ENCODE data around the gene ACOT8. TPM values are rescaled to one million over a fixed set of nuclear protein-coding genes. Genes with fewer than 3 reads are reported as not detected.
A peak's percentile ranks its signal among the peaks of the same experiment; 100 is the strongest.

The ACOT8 gene
- total RNA-seq, 1 donor from 2014 or later: 50.6 TPM

DNA sequence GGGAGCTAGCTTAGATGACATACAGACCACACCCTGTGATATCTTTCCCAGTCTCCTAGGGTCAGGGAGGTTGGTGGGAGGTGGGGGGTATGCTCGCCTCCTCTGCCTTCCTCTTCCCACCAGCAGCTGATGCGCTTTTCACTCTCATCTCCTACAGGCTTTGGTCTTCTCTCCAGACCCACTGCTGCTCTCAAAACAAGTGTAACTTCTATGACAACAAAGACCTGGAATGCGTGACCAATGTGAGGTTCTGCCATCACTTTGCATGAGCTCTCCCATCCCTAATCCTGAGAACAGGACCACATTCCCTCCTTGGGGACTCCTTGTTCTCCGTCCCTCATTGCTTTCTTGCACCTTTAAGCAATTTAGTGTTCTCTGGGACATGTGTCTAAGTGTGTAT, 36.6 kb upstream of the ACOT8 start:
- H3K4me3 ChIP-seq: no peak overlapping the region
- peaks cover 34% of the 10 kb centered on the region for H3K4me1 ChIP-seq
- intact Hi-C loops (cut with DNase I): no loop called here
- no peak for TF ChIP-seq POLR2AphosphoS5 (IDR thresholded peaks at IDR 0.05; ENCODE audit: insufficient read depth in 1 of 2, low read depth in 1 of 2)
- TF ChIP-seq, protein P1, sequence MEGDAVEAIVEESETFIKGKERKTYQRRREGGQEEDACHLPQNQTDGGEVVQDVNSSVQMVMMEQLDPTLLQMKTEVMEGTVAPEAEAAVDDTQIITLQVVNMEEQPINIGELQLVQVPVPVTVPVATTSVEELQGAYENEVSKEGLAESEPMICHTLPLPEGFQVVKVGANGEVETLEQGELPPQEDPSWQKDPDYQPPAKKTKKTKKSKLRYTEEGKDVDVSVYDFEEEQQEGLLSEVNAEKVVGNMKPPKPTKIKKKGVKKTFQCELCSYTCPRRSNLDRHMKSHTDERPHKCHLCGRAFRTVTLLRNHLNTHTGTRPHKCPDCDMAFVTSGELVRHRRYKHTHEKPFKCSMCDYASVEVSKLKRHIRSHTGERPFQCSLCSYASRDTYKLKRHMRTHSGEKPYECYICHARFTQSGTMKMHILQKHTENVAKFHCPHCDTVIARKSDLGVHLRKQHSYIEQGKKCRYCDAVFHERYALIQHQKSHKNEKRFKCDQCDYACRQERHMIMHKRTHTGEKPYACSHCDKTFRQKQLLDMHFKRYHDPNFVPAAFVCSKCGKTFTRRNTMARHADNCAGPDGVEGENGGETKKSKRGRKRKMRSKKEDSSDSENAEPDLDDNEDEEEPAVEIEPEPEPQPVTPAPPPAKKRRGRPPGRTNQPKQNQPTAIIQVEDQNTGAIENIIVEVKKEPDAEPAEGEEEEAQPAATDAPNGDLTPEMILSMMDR (IDR thresholded peaks at IDR 0.05): no peak
- no peak for TF ChIP-seq POLR2A (IDR thresholded peaks at IDR 0.05)
- no peaks in the 10 kb centered on the region for H3K27me3 ChIP-seq
- no peaks in the 10 kb centered on the region for H3K9me3 ChIP-seq
- peaks cover 0 to 39% of the 10 kb centered on the region in 2 donors for H3K36me3 ChIP-seq
- no peak for DNase-seq (ENCODE audit: extremely low spot score in 2 of 2)
- no peak overlapping the region for H3K27ac ChIP-seq

DNA sequence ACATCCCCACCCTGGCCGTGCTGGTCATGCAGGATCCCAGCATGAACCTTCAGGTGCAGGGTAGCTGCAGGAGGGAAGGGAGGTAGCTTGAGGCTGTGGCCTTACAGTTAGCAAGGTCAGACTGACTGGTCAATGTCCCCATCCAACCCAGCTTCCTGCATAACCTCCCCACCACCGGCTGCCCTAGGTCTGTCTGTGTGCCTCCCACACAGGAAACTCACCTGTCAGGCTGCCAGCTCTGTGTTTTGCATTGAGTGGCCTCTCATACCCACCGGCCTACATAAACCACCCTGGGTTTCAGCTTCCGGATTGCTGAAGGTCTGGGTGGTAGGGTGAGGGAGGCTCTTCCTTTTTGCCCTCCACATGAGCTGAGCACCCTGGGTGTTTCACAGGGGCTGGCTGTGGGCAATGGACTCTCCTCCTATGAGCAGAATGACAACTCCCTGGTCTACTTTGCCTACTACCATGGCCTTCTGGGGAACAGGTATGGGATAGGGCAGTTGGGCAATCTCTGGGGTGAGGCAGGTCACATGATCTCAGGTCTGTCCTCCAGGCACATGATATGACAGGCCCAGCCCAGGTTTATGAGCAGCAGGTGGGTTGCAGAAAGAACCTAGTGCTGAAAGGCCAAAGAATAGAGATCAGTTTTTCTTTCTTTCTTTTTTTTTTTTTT, 35.8 kb upstream of the ACOT8 start:
- Histone ChIP-seq H3K4me1 (peaks cover 39% of the 10 kb centered on the region), H3K4me3 (no peak overlapping the region), H3K27me3 (no peaks in the 10 kb centered on the region), H3K27ac (no peak overlapping the region), H3K9me3 (no peaks in the 10 kb centered on the region), H3K36me3 (peaks cover 0 to 35% of the 10 kb centered on the region in 2 donors)
- intact Hi-C loops (cut with DNase I): no loop called here
- no peak for TF ChIP-seq POLR2A (IDR thresholded peaks at IDR 0.05)
- TF ChIP-seq, protein P1 (IDR thresholded peaks at IDR 0.05): no peak
- TF ChIP-seq POLR2AphosphoS5 (IDR thresholded peaks at IDR 0.05; ENCODE audit: insufficient read depth in 1 of 2, low read depth in 1 of 2): no peak
- DNase-seq (ENCODE audit: extremely low spot score in 2 of 2): no peak

DNA sequence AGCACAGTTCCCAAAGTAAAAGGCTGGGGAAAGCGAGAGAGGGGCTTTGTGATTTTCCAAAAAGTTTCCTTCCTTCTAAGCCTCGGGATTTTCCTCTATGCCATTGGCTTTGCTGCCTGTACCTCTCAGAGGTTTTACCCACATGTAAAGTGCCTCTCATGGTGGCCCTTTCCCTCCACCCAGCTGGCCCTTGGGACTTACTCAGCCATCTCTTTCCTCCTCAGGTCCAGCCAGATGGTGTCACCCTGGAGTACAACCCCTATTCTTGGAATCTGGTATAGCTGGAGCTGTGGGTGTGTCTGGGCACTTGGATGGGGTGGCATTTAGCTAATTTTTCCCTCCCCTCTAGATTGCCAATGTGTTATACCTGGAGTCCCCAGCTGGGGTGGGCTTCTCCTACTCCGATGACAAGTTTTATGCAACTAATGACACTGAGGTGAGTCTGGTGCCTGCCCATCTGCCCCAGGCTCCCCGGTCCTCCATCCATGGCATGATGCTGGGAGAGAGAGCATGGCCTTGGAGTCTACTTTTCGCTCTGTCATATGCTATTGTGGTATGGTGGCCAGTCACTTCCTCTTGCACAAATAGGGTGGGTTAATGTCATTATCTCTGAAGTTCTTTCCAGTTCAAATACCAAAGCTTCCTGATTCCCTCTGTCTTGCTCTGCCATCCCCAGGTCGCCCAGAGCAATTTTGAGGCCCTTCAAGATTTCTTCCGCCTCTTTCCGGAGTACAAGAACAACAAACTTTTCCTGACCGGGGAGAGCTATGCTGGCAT, 35.0 kb upstream of the ACOT8 start:
- intact Hi-C loops (cut with DNase I): no loop called here
- H3K27me3 ChIP-seq: no peaks in the 10 kb centered on the region
- peak overlapping the region; percentile 88 for H3K27ac ChIP-seq
- H3K4me3 ChIP-seq: peak overlapping the region; percentile 67 to 92
- H3K36me3 ChIP-seq: peaks cover 0 to 30% of the 10 kb centered on the region in 2 donors
- peaks cover 39% of the 10 kb centered on the region for H3K4me1 ChIP-seq
- no peaks in the 10 kb centered on the region for H3K9me3 ChIP-seq
- TF ChIP-seq POLR2AphosphoS5 (IDR thresholded peaks at IDR 0.05; ENCODE audit: insufficient read depth in 1 of 2, low read depth in 1 of 2) (no peak), POLR2A (IDR thresholded peaks at IDR 0.05) (no peak)
- TF ChIP-seq, protein P1 (IDR thresholded peaks at IDR 0.05): no peak
- DNase-seq (ENCODE audit: extremely low spot score in 2 of 2): no peak

DNA sequence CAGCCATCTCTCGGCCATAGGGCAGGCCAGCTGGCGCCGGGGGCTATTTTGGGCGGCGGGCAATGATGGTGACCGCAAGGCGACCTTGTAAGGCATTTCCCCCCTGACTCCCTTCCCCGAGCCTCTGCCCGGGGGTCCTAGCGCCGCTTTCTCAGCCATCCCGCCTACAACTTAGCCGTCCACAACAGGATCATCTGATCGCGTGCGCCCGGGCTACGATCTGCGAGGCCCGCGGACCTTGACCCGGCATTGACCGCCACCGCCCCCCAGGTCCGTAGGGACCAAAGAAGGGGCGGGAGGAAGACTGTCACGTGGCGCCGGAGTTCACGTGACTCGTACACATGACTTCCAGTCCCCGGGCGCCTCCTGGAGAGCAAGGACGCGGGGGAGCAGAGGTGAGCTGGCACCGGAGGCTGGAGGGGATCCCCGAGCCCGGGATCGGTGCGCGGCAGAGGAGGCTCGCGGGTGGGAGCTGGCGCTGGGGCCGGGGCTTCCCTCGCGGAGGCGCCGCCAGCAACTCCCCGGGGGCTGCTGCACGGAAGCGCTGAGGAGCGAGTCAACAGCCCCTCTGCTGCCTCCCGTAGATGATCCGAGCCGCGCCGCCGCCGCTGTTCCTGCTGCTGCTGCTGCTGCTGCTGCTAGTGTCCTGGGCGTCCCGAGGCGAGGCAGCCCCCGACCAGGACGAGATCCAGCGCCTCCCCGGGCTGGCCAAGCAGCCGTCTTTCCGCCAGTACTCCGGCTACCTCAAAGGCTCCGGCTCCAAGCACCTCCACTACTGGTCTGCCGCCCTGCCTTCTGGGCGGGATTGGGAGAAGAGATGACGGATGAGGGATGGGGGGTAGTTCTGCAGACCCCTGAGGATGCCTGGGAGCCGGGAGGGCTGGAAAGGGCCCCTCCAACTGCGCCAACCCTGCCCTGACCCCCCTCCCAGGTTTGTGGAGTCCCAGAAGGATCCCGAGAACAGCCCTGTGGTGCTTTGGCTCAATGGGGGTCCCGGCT, 34.1 kb upstream of the ACOT8 start, which contains the start of the genes CTSA and NEURL2:
Gene CTSA (plus strand): TSS at position 351 of the 999 bp plus-strand sequence. CDS start 234 bp downstream, at position 585.
Gene NEURL2 (minus strand): TSS at position 224 of the 999 bp plus-strand sequence. CDS start 217 bp downstream, at position 7.
- peaks cover 39% of the 10 kb centered on the region for H3K4me1 ChIP-seq
- no peak for DNase-seq (ENCODE audit: extremely low spot score in 2 of 2)
- H3K27ac ChIP-seq: peak within 1 kb of the TSS; percentile 88
- intact Hi-C loops (cut with DNase I): loop anchor here (2.0 kb wide), 1 partner anchor 44 kb away; the partner anchor contains the start of gene PCIF1
- peaks cover 0 to 23% of the 10 kb centered on the region in 2 donors for H3K36me3 ChIP-seq
- TF ChIP-seq, protein P1 (IDR thresholded peaks at IDR 0.05): no peak
- TF ChIP-seq POLR2AphosphoS5 (IDR thresholded peaks at IDR 0.05; ENCODE audit: insufficient read depth in 1 of 2, low read depth in 1 of 2): peak; percentile 94 to 96
- peak within 1 kb of the TSS; percentile 67 to 92 for H3K4me3 ChIP-seq
- no peaks in the 10 kb centered on the region for H3K27me3 ChIP-seq
- no peaks in the 10 kb centered on the region for H3K9me3 ChIP-seq
